ENCODE results near the gene CEACAM4. TPM values are rescaled to one million over a fixed set of nuclear protein-coding genes. Genes with fewer than 3 reads are reported as not detected.
"Not testable (repeated sequence)": the region's sequence is repeated elsewhere in the genome, so short reads cannot be mapped to it uniquely, and the experiment has no call there.

Gene CEACAM4
- total RNA-seq, 1 donor from 2014 or later = 1.9 TPM

GRCh38 chr19:41588497-41589209 lies 38.2 kb downstream of the CEACAM4 start:
- intact Hi-C loops (cut with DNase I) = no loop called here
- ATAC-seq (no peak), DNase-seq (ENCODE audit: low spot score) (no peak)

- DNase-seq (ENCODE audit: low spot score) = no peak
- no peak for ATAC-seq
- intact Hi-C loops (cut with DNase I) = no loop called here
These were observed 39.0 kb downstream of the CEACAM4 start for GRCh38 chr19:41587838-41588210.

- DNase-seq (ENCODE audit: low spot score) = no peak
These were observed 39.6 kb downstream of the CEACAM4 start for GRCh38 chr19:41587101-41587837.

GRCh38 chr19:41586064-41586463 lies 40.8 kb downstream of the CEACAM4 start:
- ATAC-seq (no peak), DNase-seq (ENCODE audit: low spot score) (no peak)
- intact Hi-C loops (cut with DNase I) = no loop called here

More at GRCh38 chr19:41587101-41587837, 39.6 kb downstream of the CEACAM4 start:
- intact Hi-C loops (cut with DNase I) = no loop called here
- ATAC-seq = no peak

- intact Hi-C loops (cut with DNase I) = no loop called here
- DNase-seq (ENCODE audit: low spot score) (no peak), ATAC-seq (no peak)
These were observed 41.9 kb downstream of the CEACAM4 start for GRCh38 chr19:41584931-41585330.

GRCh38 chr19:41584260-41584810 lies 42.5 kb downstream of the CEACAM4 start:
- ATAC-seq (no peak), DNase-seq (ENCODE audit: low spot score) (no peak)
- intact Hi-C loops (cut with DNase I) = no loop called here

GRCh38 chr19:41582577-41583182 lies 44.2 kb downstream of the CEACAM4 start:
- intact Hi-C loops (cut with DNase I); DNase-seq (ENCODE audit: low spot score); ATAC-seq: not testable (repeated sequence)

- intact Hi-C loops (cut with DNase I); DNase-seq (ENCODE audit: low spot score); ATAC-seq: not testable (repeated sequence)
These were observed 45.8 kb downstream of the CEACAM4 start for GRCh38 chr19:41581068-41581467.

GRCh38 chr19:41578886-41579285 lies 48.0 kb downstream of the CEACAM4 start:
- intact Hi-C loops (cut with DNase I) = no loop called here
- no peak for DNase-seq (ENCODE audit: low spot score)
- no peak for ATAC-seq

GRCh38 chr19:41577833-41578232 lies 49.0 kb downstream of the CEACAM4 start:
- intact Hi-C loops (cut with DNase I) = no loop called here
- DNase-seq (ENCODE audit: low spot score) = no peak

GRCh38 chr19:41577144-41577830 lies 49.6 kb downstream of the CEACAM4 start:
- DNase-seq (ENCODE audit: low spot score) (no peak), ATAC-seq (no peak)
- intact Hi-C loops (cut with DNase I) = no loop called here

More at GRCh38 chr19:41577833-41578232, 49.0 kb downstream of the CEACAM4 start:
- no peak for ATAC-seq

GRCh38 chr19:41575998-41576397 lies 50.9 kb downstream of the CEACAM4 start, which contains the start of gene CEACAM21:
Gene CEACAM21 (plus strand): TSS chr19:41576166. CDS start chr19:41576275, 109 bp downstream.
- ATAC-seq = peak; percentile 87
- DNase-seq (ENCODE audit: low spot score) = no peak
- intact Hi-C loops (cut with DNase I) = no loop called here

- DNase-seq (ENCODE audit: low spot score) (peak; percentile 87), ATAC-seq (peak; percentile 85)
- intact Hi-C loops (cut with DNase I) = no loop called here
These were observed 56.2 kb downstream of the CEACAM4 start for GRCh38 chr19:41570639-41571112.

- no peak for ATAC-seq
- intact Hi-C loops (cut with DNase I) = no loop called here
These were observed 56.7 kb downstream of the CEACAM4 start for GRCh38 chr19:41570179-41570578.

GRCh38 chr19:41569481-41570150 lies 57.3 kb downstream of the CEACAM4 start:
- DNase-seq (ENCODE audit: low spot score) (no peak), ATAC-seq (no peak)
- intact Hi-C loops (cut with DNase I) = no loop called here

More at GRCh38 chr19:41570179-41570578, 56.7 kb downstream of the CEACAM4 start:
- no peak for DNase-seq (ENCODE audit: low spot score)
